Stimulated activated CD8-positive, alpha-beta memory T cell treated with anti-CD3 and anti-CD28 coated beads, Interleukin-15, amount 100 ng/mL, for 1 hour (primary cell): ENCODE results near the gene RPL6.
"Not testable (repeated sequence)": the region's sequence is repeated elsewhere in the genome, so short reads cannot be mapped to it uniquely, and the experiment has no call there.

Experiments
- DNase-seq: peaks from one replicate; pipeline ENCODE4 v3.0.0-alpha.2; 2020; ENCODE audit warnings: low read depth

Gene RPL6

GRCh38 chr12:112409064-112409905 is at the start of gene RPL6:
RPL6 (minus strand) TSS chr12:112409605; CDS start chr12:112408656, 949 bp downstream.
- peak; percentile 45 for DNase-seq

GRCh38 chr12:112458751-112459150 is 49.3 kb upstream of the RPL6 start:
- no peak for DNase-seq

DNA sequence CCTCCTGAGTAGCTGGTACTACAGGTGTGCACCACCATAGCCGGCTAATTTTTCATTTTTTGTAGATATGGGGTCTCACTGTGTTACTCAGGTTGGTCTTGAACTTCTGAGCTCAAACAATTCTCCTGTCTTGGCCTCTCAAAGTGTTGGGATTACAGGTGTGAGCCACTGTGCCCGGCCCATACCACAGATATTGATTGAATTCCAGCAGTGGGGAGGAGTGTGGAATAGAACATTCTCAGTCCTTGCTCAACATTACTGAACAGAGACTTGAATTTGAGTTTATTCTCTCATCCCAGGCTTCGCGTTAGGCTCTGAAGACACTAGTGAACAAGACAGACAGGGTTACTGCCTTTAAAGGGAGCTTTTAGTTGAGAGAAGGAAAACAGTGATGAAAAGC is 48.9 kb upstream of the RPL6 start:
- DNase-seq, result no peak

- DNase-seq, result not testable (repeated sequence)
Observed at GRCh38 chr12:112457142-112457541, 47.7 kb upstream of the RPL6 start.

GRCh38 chr12:112456029-112456428 is 46.6 kb upstream of the RPL6 start:
- no peak for DNase-seq

GRCh38 chr12:112450725-112451124 is 41.3 kb upstream of the RPL6 start:
- DNase-seq, result no peak

- DNase-seq, result not testable (repeated sequence)
Observed at GRCh38 chr12:112448165-112448564, 38.8 kb upstream of the RPL6 start.

- DNase-seq, result no peak
Observed at GRCh38 chr12:112447106-112447505, 37.7 kb upstream of the RPL6 start.

DNA sequence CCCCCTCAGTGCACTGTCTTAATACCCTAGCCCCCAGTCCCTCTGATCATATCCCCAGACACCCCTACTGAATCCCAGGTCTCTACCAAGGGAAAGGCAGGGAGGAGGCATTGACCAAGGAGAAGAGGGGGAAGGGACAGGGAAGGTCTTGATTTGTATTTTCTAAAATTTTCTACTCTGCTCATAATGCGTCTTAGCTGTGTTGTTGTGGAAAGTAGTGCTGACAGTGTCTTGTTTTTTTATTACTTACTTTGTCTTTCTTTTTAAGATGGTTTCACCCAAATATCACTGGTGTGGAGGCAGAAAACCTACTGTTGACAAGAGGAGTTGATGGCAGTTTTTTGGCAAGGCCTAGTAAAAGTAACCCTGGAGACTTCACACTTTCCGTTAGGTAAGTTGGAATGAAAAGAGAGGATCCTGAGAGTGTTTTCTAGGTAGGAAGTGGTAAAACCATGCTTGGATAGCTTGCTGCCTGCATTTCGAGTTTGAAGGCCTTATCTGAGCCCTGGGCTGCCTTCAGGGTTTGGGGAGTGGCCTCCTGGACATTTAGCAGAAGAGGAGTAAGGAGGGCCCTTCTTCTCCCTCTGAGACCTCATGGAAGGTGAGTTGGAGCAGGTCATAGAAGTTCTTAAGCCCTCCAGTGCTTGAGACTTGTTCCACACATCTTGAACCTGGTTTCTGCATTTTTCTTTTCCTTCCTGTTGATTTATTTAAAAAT is 36.8 kb upstream of the RPL6 start:
- DNase-seq, result no peak

GRCh38 chr12:112443916-112444315 is 34.5 kb upstream of the RPL6 start:
- DNase-seq, result no peak

DNA sequence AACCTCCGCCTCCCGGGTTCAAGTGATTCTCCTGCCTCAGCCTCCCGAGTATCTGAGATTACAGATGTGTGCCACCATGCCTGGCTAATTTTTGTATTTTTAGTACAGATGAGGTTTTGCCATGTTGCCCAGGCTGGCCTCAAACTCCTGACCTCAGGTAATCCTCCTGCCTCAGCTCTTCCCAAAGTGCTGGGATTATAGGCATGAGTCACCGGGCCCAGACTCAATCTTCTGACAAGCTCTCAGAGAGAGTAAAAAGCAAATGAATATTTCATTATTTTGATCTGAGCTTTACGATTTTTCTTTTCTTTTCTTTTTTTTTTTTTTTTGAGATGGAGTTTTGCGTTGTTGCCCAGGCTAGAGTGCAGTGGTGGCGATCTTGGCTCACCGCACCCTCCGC is 31.2 kb upstream of the RPL6 start:
- not testable (repeated sequence) for DNase-seq

- DNase-seq, result no peak
Observed at GRCh38 chr12:112439769-112440168, 30.4 kb upstream of the RPL6 start.

DNA sequence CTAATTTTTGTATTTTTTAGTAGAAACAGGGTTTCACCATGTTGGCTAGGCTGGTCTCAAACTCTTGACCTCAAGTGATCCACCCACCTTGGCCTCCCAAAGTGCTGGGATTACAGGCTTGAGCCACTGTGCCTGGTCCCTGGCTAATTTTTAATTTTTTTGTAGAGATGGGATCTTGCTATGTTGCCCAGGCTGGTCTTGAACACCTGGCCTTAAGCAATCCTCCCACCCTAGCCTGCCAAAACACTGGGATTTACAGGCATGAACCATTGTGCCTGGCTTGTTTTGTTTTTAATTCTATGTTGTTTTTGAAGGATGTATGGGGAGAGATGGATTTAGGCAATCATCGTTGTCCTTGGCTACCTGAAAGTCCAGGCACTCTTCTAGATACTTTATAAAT is 29.2 kb upstream of the RPL6 start:
- not testable (repeated sequence) for DNase-seq

DNA sequence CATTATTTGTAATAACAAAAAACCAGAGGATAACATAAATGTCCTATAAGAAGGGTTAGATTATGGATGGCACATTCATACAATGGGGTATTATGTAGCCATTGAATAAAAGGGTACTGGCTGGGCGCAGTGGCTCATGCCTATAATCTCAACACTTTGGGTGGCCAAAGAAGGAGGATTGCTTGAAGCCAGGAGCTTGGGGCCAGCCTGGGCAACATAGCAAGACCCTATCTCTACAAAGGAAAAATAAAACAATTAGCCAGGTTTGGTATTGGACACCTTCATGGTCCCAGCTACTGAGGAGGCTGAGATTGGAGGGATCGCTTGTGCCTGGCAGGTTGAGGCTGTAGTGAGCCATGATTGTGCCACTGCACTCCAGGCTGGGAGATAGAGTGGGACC is 24.1 kb upstream of the RPL6 start:
- DNase-seq, result no peak

- no peak for DNase-seq
Observed at GRCh38 chr12:112431965-112432364, 22.6 kb upstream of the RPL6 start.

- no peak for DNase-seq
Observed at GRCh38 chr12:112430929-112431328, 21.5 kb upstream of the RPL6 start.

- no peak for DNase-seq
Observed at GRCh38 chr12:112427760-112428159, 18.4 kb upstream of the RPL6 start.

DNA sequence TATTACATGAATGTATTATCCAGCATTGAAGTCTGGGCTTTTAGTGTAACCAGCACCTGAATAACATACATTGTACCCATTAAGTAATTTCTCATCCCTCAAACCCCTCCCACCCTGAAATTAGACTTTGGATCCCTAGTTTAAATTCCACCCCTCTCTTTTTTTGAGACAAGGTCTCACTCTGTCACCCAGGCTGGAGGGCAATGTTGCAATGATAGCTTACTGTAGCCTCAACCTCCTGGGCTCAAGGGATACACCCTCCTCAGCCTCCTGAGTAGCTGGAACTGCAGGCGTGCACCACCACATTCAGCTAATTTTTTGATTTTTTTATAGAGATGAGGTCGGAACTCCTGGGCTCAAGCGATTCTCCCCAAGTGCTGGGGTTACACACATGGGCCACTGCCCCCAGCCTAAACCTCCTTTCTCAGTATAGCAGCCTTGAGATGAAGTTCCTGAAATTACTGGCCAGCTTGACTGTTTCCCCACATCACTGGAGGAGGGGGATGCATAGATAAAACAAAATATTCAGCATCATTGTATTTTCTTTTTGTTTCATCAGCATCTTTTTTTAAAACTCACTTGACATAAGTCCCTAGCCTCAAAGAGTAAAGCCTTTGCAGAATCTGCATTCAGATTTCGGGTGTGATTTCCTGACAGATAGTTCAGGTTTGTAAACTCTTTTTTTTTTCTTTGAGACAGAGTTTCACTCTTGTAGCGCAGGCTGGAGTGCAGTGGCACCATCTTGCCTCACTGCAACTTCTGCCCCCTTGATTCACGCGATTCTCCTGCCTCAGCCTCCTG is 16.4 kb upstream of the RPL6 start:
- DNase-seq, result no peak

DNA sequence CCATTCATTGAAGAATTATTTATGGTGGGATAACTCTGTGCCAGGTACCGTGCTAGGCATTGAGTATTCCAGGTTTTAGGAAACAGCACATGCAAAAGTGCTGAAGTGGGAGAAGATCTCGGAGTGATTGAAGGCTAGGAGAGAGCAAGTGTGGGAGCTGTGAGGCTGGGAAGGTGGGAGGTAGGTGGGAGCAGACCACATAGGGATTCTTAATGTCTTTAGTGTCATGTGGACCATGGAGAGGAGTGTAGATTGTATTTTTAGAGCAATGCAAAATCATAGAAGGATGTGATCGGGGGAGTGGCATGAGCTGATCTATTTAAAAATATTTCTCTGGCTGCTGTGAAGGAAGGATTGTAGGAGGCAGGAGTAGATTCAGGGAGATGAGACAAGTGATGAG is 14.7 kb upstream of the RPL6 start:
- DNase-seq, result no peak

DNA sequence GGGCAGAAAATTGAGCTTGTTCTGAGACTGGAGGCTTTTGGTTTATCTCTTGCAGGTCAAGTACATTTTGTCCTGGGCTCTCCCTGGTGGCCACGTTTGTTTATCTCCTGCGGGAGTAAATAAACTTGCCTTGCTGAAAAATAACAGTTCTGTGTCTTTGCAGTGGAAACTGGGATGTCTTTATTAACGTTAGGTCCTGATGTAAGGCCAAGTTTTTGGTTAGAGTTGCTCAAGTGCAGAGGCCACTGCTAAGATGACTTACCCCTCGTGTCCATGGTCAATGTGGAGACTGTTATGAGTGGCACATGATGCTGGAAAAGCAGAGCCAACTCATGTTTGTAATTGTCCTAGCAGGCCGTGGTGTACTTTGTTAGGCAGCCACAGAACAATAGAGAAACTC is 13.1 kb upstream of the RPL6 start:
- no peak for DNase-seq

- no peak for DNase-seq
Observed at GRCh38 chr12:112421363-112421762, 12.0 kb upstream of the RPL6 start.

GRCh38 chr12:112420740-112421139 is 11.3 kb upstream of the RPL6 start:
- DNase-seq, result no peak
